Karpas-422 (cell line): ENCODE results near the gene ZNF649. TPM values are rescaled to one million over a fixed set of nuclear protein-coding genes. Genes with fewer than 3 reads are reported as not detected.
"Not testable (repeated sequence)": the region's sequence is repeated elsewhere in the genome, so short reads cannot be mapped to it uniquely, and the experiment has no call there.

Source experiments
- DNase-seq: peaks from one replicate; pipeline ENCODE4 v3.0.0-alpha.2; 2015
- H2AFZ ChIP-seq: fragments of 200-600 bp; sonication (generic); 2 replicates; pipeline ENCODE4 v1.6.1; 2014; ENCODE audit warnings: antibody characterized with exemption, low read length, mixed read lengths
- H3K27ac ChIP-seq: fragments of 200-600 bp; sonication (generic); 2 replicates; pipeline ENCODE4 v1.5.1; 2014; ENCODE audit warnings: mild to moderate bottlenecking, low read length, moderate library complexity
- H3K27me3 ChIP-seq: fragments of 200-600 bp; sonication (generic); 2 replicates; pipeline ENCODE4 v1.6.1; 2014; ENCODE audit warnings: low read length, mixed read lengths
- H3K36me3 ChIP-seq: fragments of 200-600 bp; sonication (generic); 2 replicates; pipeline ENCODE4 v1.6.1; 2014; ENCODE audit warnings: low read length, mixed read lengths; ENCODE audit not compliant: insufficient read depth
- H3K4me1 ChIP-seq: fragments of 200-600 bp; sonication (generic); 2 replicates; pipeline ENCODE4 v1.6.1; 2014; ENCODE audit warnings: mild to moderate bottlenecking, low read length, mixed read lengths
- H3K4me2 ChIP-seq: fragments of 200-600 bp; sonication (generic); 2 replicates; pipeline ENCODE4 v1.6.1; 2014; ENCODE audit warnings: low read length, low read depth, mild to moderate bottlenecking; ENCODE audit not compliant: poor library complexity, severe bottlenecking
- H3K4me3 ChIP-seq: fragments of 200-600 bp; sonication (generic); 2 replicates; pipeline ENCODE4 v1.5.1; 2014; ENCODE audit warnings: mild to moderate bottlenecking, antibody characterized with exemption, low read length, mixed read lengths
- H3K79me2 ChIP-seq: fragments of 200-600 bp; sonication (generic); 2 replicates; pipeline ENCODE4 v1.6.1; 2014; ENCODE audit warnings: mild to moderate bottlenecking, low read length, mixed read lengths
- H3K9ac ChIP-seq: fragments of 200-600 bp; sonication (generic); 2 replicates; pipeline ENCODE4 v1.6.0; 2014; ENCODE audit warnings: low read length
- H3K9me2 ChIP-seq: fragments of 200-600 bp; sonication (generic), shearing (Covaris generic); replicated peaks from 2 replicates; pipeline ENCODE4 v1.6.0; 2014; ENCODE audit warnings: mild to moderate bottlenecking, low read length, moderate library complexity; ENCODE audit not compliant: insufficient read depth
- H3K9me3 ChIP-seq: fragments of 300-700, 200-600 bp; sonication (generic); 2 replicates; pipeline ENCODE4 v1.6.1; 2014; ENCODE audit warnings: low read length, mixed read lengths
- H4K20me1 ChIP-seq: fragments of 200-600 bp; sonication (generic); 2 replicates; pipeline ENCODE4 v1.6.1; 2014; ENCODE audit warnings: mild to moderate bottlenecking, antibody characterized with exemption, low read length, low read depth; ENCODE audit not compliant: insufficient read depth
- total RNA-seq: library from RNA; depleted of rRNA; stranded (reverse); fragments of >200 nt; shearing (Covaris generic); gene quantifications from 2 replicates; pipeline ENCODE4 v1.2.3, GENCODE V29; 2014; ENCODE audit warnings: low replicate concordance

Gene ZNF649
- total RNA-seq, 1 experiment from 2014 or later: 14.5 TPM

GRCh38 chr19:51926784-51927741, 22.2 kb upstream of the ZNF649 start, which contains the start of gene ZNF613:
TSS of gene ZNF613 (plus strand) at chr19:51927472. CDS start at chr19:51936221, 8,749 bp downstream.
- Histone ChIP-seq H3K4me3 (peak within 1 kb of the TSS; percentile 95), H3K27me3 (no peaks in the 10 kb centered on the region), H3K4me2 (peak within 1 kb of the TSS; percentile 80), H3K9me3 (peaks cover 54% of the 10 kb centered on the region), H3K9me2 (no peaks in the 10 kb centered on the region), H3K79me2 (peaks cover 23% of the 10 kb centered on the region), H3K27ac (peak within 1 kb of the TSS; percentile 66), H3K9ac (peak within 1 kb of the TSS; percentile 92), H3K36me3 (peaks cover 30% of the 10 kb centered on the region), H2AFZ (peak within 1 kb of the TSS; percentile 99), H3K4me1 (peaks cover 9% of the 10 kb centered on the region), H4K20me1 (no peaks in the 10 kb centered on the region)
- peak; percentile 97 for DNase-seq

GRCh38 chr19:51926426-51926783, 21.6 kb upstream of the ZNF649 start:
- peaks cover 23% of the 10 kb centered on the region for H3K79me2 ChIP-seq
- no peak for DNase-seq
- H3K9me3 ChIP-seq: peaks cover 56% of the 10 kb centered on the region
- peak overlapping the region; percentile 92; the same call in 1 of the 2 replicates for H3K9ac ChIP-seq
- no peaks in the 10 kb centered on the region for H3K9me2 ChIP-seq
- H3K36me3 ChIP-seq: peaks cover 24% of the 10 kb centered on the region
- peaks cover 9% of the 10 kb centered on the region for H3K4me1 ChIP-seq
- H4K20me1 ChIP-seq: no peaks in the 10 kb centered on the region
- peak overlapping the region; percentile 99 for H2AFZ ChIP-seq
- H3K4me3 ChIP-seq: peak overlapping the region; percentile 95
- no peaks in the 10 kb centered on the region for H3K27me3 ChIP-seq
- H3K27ac ChIP-seq: no peak overlapping the region
- H3K4me2 ChIP-seq: peak overlapping the region; percentile 80

GRCh38 chr19:51921949-51922348, 17.1 kb upstream of the ZNF649 start:
- H3K4me3 ChIP-seq: no peak overlapping the region
- no peak overlapping the region for H3K9ac ChIP-seq
- H3K9me3 ChIP-seq: peaks cover 77% of the 10 kb centered on the region
- no peak for DNase-seq
- H3K79me2 ChIP-seq: no peaks in the 10 kb centered on the region
- no peak overlapping the region for H3K4me2 ChIP-seq
- H3K36me3 ChIP-seq: peaks cover 3% of the 10 kb centered on the region; the same call in 1 of the 2 replicates
- no peaks in the 10 kb centered on the region for H3K27me3 ChIP-seq
- no peak overlapping the region for H3K27ac ChIP-seq
- H4K20me1 ChIP-seq: no peaks in the 10 kb centered on the region
- no peak overlapping the region for H2AFZ ChIP-seq
- peaks cover 4% of the 10 kb centered on the region for H3K4me1 ChIP-seq
- no peaks in the 10 kb centered on the region for H3K9me2 ChIP-seq

GRCh38 chr19:51919606-51920005, 14.8 kb upstream of the ZNF649 start:
- H3K9ac ChIP-seq: no peak overlapping the region
- no peak overlapping the region for H3K4me3 ChIP-seq
- H3K79me2 ChIP-seq: no peaks in the 10 kb centered on the region
- no peak overlapping the region for H3K4me2 ChIP-seq
- H3K27me3 ChIP-seq: no peaks in the 10 kb centered on the region
- H3K27ac ChIP-seq: no peak overlapping the region
- peaks cover 86% of the 10 kb centered on the region for H3K9me3 ChIP-seq
- H3K4me1 ChIP-seq: no peaks in the 10 kb centered on the region
- peaks cover 3% of the 10 kb centered on the region; the same call in 1 of the 2 replicates for H3K36me3 ChIP-seq
- no peak for DNase-seq
- no peaks in the 10 kb centered on the region for H4K20me1 ChIP-seq
- H2AFZ ChIP-seq: no peak overlapping the region
- H3K9me2 ChIP-seq: no peaks in the 10 kb centered on the region

- Histone ChIP-seq H3K36me3 (peaks cover 3% of the 10 kb centered on the region; the same call in 1 of the 2 replicates), H3K27me3 (no peaks in the 10 kb centered on the region)
- peak; percentile 70 for DNase-seq
Observed at GRCh38 chr19:51916167-51916566, 11.3 kb upstream of the ZNF649 start.

GRCh38 chr19:51915324-51915867, 10.6 kb upstream of the ZNF649 start:
- no peaks in the 10 kb centered on the region for H3K4me1 ChIP-seq
- no peak for DNase-seq

More at GRCh38 chr19:51916167-51916566, 11.3 kb upstream of the ZNF649 start:
- Histone ChIP-seq H3K79me2 (no peaks in the 10 kb centered on the region), H3K9me2 (no peaks in the 10 kb centered on the region), H3K9me3 (peaks cover 85% of the 10 kb centered on the region), H3K4me3 (no peak overlapping the region), H4K20me1 (no peaks in the 10 kb centered on the region), H3K4me1 (no peaks in the 10 kb centered on the region), H3K9ac (no peak overlapping the region), H3K27ac (no peak overlapping the region), H2AFZ (no peak overlapping the region), H3K4me2 (no peak overlapping the region)

GRCh38 chr19:51907981-51908380, 3.2 kb upstream of the ZNF649 start:
- Histone ChIP-seq H3K79me2 (peaks cover 19% of the 10 kb centered on the region), H3K36me3 (peaks cover 10% of the 10 kb centered on the region), H3K9me3 (peaks cover 47% of the 10 kb centered on the region)
- H4K20me1 ChIP-seq, H3K27me3 ChIP-seq, H3K4me2 ChIP-seq, DNase-seq, H3K9ac ChIP-seq, H3K4me3 ChIP-seq, H3K27ac ChIP-seq, H3K9me2 ChIP-seq, H2AFZ ChIP-seq, H3K4me1 ChIP-seq: not testable (repeated sequence)

More at GRCh38 chr19:51915324-51915867, 10.6 kb upstream of the ZNF649 start:
- Histone ChIP-seq H3K27me3 (no peaks in the 10 kb centered on the region), H4K20me1 (no peaks in the 10 kb centered on the region), H3K79me2 (no peaks in the 10 kb centered on the region), H2AFZ (no peak overlapping the region), H3K27ac (no peak overlapping the region), H3K4me3 (no peak overlapping the region), H3K4me2 (no peak overlapping the region), H3K9me2 (no peaks in the 10 kb centered on the region), H3K9ac (no peak overlapping the region), H3K9me3 (peaks cover 80% of the 10 kb centered on the region), H3K36me3 (peaks cover 3% of the 10 kb centered on the region; the same call in 1 of the 2 replicates)

- H3K4me1 ChIP-seq, H3K27me3 ChIP-seq, H3K4me2 ChIP-seq, H2AFZ ChIP-seq, H3K27ac ChIP-seq, H4K20me1 ChIP-seq, H3K9me2 ChIP-seq, DNase-seq, H3K4me3 ChIP-seq, H3K9ac ChIP-seq: not testable (repeated sequence)
- Histone ChIP-seq H3K9me3 (peaks cover 43% of the 10 kb centered on the region), H3K36me3 (peaks cover 28% of the 10 kb centered on the region), H3K79me2 (peaks cover 37% of the 10 kb centered on the region)
Observed at GRCh38 chr19:51906108-51906507, 1.3 kb upstream of the ZNF649 start.
